ENCODE results near the gene CACNA1A.

CACNA1A gene

GRCh38 chr19:13507053-13507611, 853 bp upstream of the CACNA1A start:
- Mint-ChIP-seq H3K27ac (no peak overlapping the region), H3K9me3 (no peaks in the 10 kb centered on the region), H3K36me3 (ENCODE audit: low read depth) (no peaks in the 10 kb centered on the region), H3K4me3 (no peak overlapping the region), H3K4me1 (ENCODE audit: low read depth) (no peaks in the 10 kb centered on the region), H3K27me3 (ENCODE audit: low read depth) (peaks cover 53% of the 10 kb centered on the region)

GRCh38 chr19:13505761-13506470, 363 bp downstream of the CACNA1A start:
- Mint-ChIP-seq H3K27ac (no peak overlapping the region), H3K36me3 (ENCODE audit: low read depth) (no peaks in the 10 kb centered on the region), H3K4me3 (no peak overlapping the region), H3K27me3 (ENCODE audit: low read depth) (peaks cover 53% of the 10 kb centered on the region), H3K9me3 (no peaks in the 10 kb centered on the region), H3K4me1 (ENCODE audit: low read depth) (no peaks in the 10 kb centered on the region)

- no peak overlapping the region for H3K27ac Mint-ChIP-seq
These were observed 1.0 kb downstream of the CACNA1A start for GRCh38 chr19:13505164-13505695.

GRCh38 chr19:13503570-13504235, 2.6 kb downstream of the CACNA1A start:
- no peaks in the 10 kb centered on the region for H3K9me3 Mint-ChIP-seq
- H3K4me1 Mint-ChIP-seq (ENCODE audit: low read depth) = no peaks in the 10 kb centered on the region
- H3K4me3 Mint-ChIP-seq = no peak overlapping the region
- H3K27me3 Mint-ChIP-seq (ENCODE audit: low read depth) = peaks cover 46% of the 10 kb centered on the region
- H3K36me3 Mint-ChIP-seq (ENCODE audit: low read depth) = no peaks in the 10 kb centered on the region
- H3K27ac Mint-ChIP-seq = no peak overlapping the region

More at GRCh38 chr19:13505164-13505695, 1.0 kb downstream of the CACNA1A start:
- H3K4me3 Mint-ChIP-seq = no peak overlapping the region
- H3K9me3 Mint-ChIP-seq = no peaks in the 10 kb centered on the region
- no peaks in the 10 kb centered on the region for H3K4me1 Mint-ChIP-seq (ENCODE audit: low read depth)
- H3K27me3 Mint-ChIP-seq (ENCODE audit: low read depth) = peaks cover 53% of the 10 kb centered on the region
- H3K36me3 Mint-ChIP-seq (ENCODE audit: low read depth) = no peaks in the 10 kb centered on the region

GRCh38 chr19:13502231-13502630, 4.0 kb downstream of the CACNA1A start:
- Mint-ChIP-seq H3K36me3 (ENCODE audit: low read depth) (no peaks in the 10 kb centered on the region), H3K4me1 (ENCODE audit: low read depth) (no peaks in the 10 kb centered on the region), H3K27me3 (ENCODE audit: low read depth) (peaks cover 33% of the 10 kb centered on the region), H3K27ac (no peak overlapping the region), H3K9me3 (no peaks in the 10 kb centered on the region), H3K4me3 (no peak overlapping the region)

GRCh38 chr19:13499692-13500091, 6.6 kb downstream of the CACNA1A start:
- no peaks in the 10 kb centered on the region for H3K9me3 Mint-ChIP-seq
- no peaks in the 10 kb centered on the region for H3K4me1 Mint-ChIP-seq (ENCODE audit: low read depth)
- no peaks in the 10 kb centered on the region for H3K36me3 Mint-ChIP-seq (ENCODE audit: low read depth)
- no peak overlapping the region for H3K27ac Mint-ChIP-seq
- peaks cover 14% of the 10 kb centered on the region for H3K27me3 Mint-ChIP-seq (ENCODE audit: low read depth)
- H3K4me3 Mint-ChIP-seq = no peak overlapping the region

- H3K9me3 Mint-ChIP-seq = peaks cover 6% of the 10 kb centered on the region
- H3K4me1 Mint-ChIP-seq (ENCODE audit: low read depth) = no peaks in the 10 kb centered on the region
- H3K4me3 Mint-ChIP-seq = no peak overlapping the region
- H3K27ac Mint-ChIP-seq = no peak overlapping the region
- no peaks in the 10 kb centered on the region for H3K27me3 Mint-ChIP-seq (ENCODE audit: low read depth)
- H3K36me3 Mint-ChIP-seq (ENCODE audit: low read depth) = no peaks in the 10 kb centered on the region
These were observed 12.6 kb downstream of the CACNA1A start for GRCh38 chr19:13493516-13494310.

GRCh38 chr19:13492128-13492527, 14.2 kb downstream of the CACNA1A start:
- peaks cover 6% of the 10 kb centered on the region for H3K9me3 Mint-ChIP-seq
- no peaks in the 10 kb centered on the region for H3K36me3 Mint-ChIP-seq (ENCODE audit: low read depth)
- no peak overlapping the region for H3K27ac Mint-ChIP-seq
- no peaks in the 10 kb centered on the region for H3K4me1 Mint-ChIP-seq (ENCODE audit: low read depth)
- H3K27me3 Mint-ChIP-seq (ENCODE audit: low read depth) = no peaks in the 10 kb centered on the region
- no peak overlapping the region for H3K4me3 Mint-ChIP-seq

GRCh38 chr19:13487985-13488384, 18.3 kb downstream of the CACNA1A start:
- no peak overlapping the region for H3K27ac Mint-ChIP-seq
- H3K9me3 Mint-ChIP-seq = peaks cover 11% of the 10 kb centered on the region
- H3K36me3 Mint-ChIP-seq (ENCODE audit: low read depth) = no peaks in the 10 kb centered on the region
- H3K27me3 Mint-ChIP-seq (ENCODE audit: low read depth) = no peaks in the 10 kb centered on the region
- H3K4me3 Mint-ChIP-seq = no peak overlapping the region
- no peaks in the 10 kb centered on the region for H3K4me1 Mint-ChIP-seq (ENCODE audit: low read depth)

- Mint-ChIP-seq H3K4me1 (ENCODE audit: low read depth) (no peaks in the 10 kb centered on the region), H3K36me3 (ENCODE audit: low read depth) (no peaks in the 10 kb centered on the region), H3K27me3 (ENCODE audit: low read depth) (no peaks in the 10 kb centered on the region), H3K9me3 (peaks cover 15% of the 10 kb centered on the region), H3K27ac (no peak overlapping the region), H3K4me3 (no peak overlapping the region)
These were observed 22.1 kb downstream of the CACNA1A start for GRCh38 chr19:13484166-13484565.

- no peak overlapping the region for H3K27ac Mint-ChIP-seq
- no peak overlapping the region for H3K4me3 Mint-ChIP-seq
- peaks cover 15% of the 10 kb centered on the region for H3K9me3 Mint-ChIP-seq
- H3K36me3 Mint-ChIP-seq (ENCODE audit: low read depth) = no peaks in the 10 kb centered on the region
- no peaks in the 10 kb centered on the region for H3K27me3 Mint-ChIP-seq (ENCODE audit: low read depth)
- H3K4me1 Mint-ChIP-seq (ENCODE audit: low read depth) = no peaks in the 10 kb centered on the region
These were observed 23.1 kb downstream of the CACNA1A start for GRCh38 chr19:13483215-13483614.

GRCh38 chr19:13478576-13478975, 27.7 kb downstream of the CACNA1A start:
- Mint-ChIP-seq H3K9me3 (peaks cover 42% of the 10 kb centered on the region), H3K27ac (no peak overlapping the region), H3K4me1 (ENCODE audit: low read depth) (no peaks in the 10 kb centered on the region), H3K36me3 (ENCODE audit: low read depth) (peaks cover 2% of the 10 kb centered on the region), H3K4me3 (no peak overlapping the region), H3K27me3 (ENCODE audit: low read depth) (no peaks in the 10 kb centered on the region)

- no peaks in the 10 kb centered on the region for H3K4me1 Mint-ChIP-seq (ENCODE audit: low read depth)
- H3K9me3 Mint-ChIP-seq = peaks cover 40% of the 10 kb centered on the region
These were observed 30.2 kb downstream of the CACNA1A start for GRCh38 chr19:13476071-13476470.

GRCh38 chr19:13475044-13475443, 31.2 kb downstream of the CACNA1A start:
- H3K4me1 Mint-ChIP-seq (ENCODE audit: low read depth) = no peaks in the 10 kb centered on the region
- H3K4me3 Mint-ChIP-seq = no peak overlapping the region
- H3K9me3 Mint-ChIP-seq = peaks cover 43% of the 10 kb centered on the region
- peaks cover 2% of the 10 kb centered on the region for H3K36me3 Mint-ChIP-seq (ENCODE audit: low read depth)
- no peak overlapping the region for H3K27ac Mint-ChIP-seq
- H3K27me3 Mint-ChIP-seq (ENCODE audit: low read depth) = no peaks in the 10 kb centered on the region

More at GRCh38 chr19:13476071-13476470, 30.2 kb downstream of the CACNA1A start:
- Mint-ChIP-seq H3K27me3 (ENCODE audit: low read depth) (no peaks in the 10 kb centered on the region), H3K4me3 (no peak overlapping the region), H3K27ac (no peak overlapping the region), H3K36me3 (ENCODE audit: low read depth) (peaks cover 2% of the 10 kb centered on the region)
